GM21737 (cell line): ENCODE measurements around the gene CDH24.

Experiments
- ATAC-seq: cut with Tn5 transposase; IDR thresholded peaks from one replicate; pipeline ENCODE4 v1.9.1; 2021; ENCODE audit warnings: mild to moderate bottlenecking, moderate library complexity; ENCODE audit not compliant: unreplicated experiment

CDH24 gene

DNA sequence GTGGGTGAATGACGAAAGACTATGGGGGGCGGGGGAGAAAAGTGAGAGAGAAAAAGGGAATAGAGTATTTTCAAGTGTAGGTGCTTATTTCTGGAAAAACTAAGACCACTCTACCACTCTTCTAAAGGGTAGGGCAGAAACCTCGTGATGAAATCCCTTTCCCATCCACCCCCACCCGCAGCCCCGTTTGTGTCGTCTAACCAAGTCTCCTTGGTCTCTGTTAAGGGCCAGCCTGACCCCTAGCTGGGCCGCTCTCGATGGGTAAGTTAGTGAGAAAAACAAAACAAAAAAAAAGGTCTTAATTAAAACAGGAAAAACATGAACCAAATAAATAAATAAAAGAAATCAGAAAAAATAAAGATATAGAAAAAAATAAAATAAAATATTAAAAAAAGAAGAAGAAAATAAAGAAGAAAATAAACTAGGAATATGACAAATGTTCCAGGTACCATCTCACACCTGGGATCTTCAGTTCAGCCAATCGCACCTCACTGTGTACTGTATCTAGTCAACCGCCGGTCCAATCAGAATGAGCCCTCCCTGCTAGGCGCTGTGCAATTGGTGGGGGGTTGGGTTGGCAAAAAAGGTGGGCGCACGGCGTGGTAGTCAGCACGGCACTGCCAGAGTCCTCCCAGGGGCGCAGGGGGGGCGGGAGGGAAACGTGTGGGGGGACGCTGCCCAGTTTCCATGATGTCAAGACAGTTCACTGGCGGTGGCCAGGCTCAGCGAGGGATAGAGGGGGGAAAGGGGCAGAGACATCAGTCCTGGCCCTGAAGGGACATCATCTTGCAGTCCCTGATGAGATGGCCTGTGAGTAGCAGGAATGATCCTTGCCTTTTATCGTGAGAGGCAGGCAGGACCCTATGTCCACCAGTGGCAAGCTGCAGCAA is 9.8 kb upstream of the CDH24 start:
- no peak for ATAC-seq

DNA sequence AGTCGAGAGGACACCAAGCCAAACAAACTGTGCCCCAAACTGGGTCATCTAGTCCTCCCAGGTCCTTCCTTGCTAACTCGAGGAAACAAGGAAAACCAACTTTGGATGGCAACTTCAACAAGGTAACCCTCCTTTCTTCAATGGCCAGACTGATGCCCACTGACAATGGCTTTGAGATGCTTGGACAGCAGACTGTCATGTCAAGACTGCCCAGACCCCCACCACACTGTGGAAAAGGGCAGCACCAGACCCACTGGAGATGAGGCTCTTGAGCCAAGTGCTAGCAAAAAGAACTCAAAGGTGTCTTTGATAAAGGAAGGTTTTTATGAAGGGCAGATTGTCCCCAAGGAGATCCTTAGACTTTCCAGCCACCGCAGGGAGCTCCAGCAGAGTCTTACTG is 9.0 kb upstream of the CDH24 start:
- ATAC-seq, result no peak

DNA sequence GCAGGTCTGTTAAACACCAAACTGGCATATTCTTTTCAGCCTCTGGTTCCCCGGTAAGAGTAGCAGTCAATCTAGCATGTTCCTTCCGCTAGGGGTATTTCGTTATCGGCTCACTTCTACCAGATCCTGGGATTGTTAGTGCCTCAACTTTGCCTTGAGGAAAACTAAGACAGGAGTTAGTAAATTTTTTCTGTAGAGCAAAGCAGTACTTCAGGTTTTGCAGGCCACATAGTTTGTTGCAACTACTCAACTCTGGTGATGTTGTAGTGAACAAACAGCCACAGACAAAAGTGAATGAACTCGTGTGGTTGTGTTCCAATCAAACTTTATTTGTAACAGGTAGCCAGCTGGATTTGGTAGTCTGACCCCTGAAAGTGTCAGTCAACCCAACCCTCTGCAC is 6.3 kb upstream of the CDH24 start:
- ATAC-seq, result no peak

DNA sequence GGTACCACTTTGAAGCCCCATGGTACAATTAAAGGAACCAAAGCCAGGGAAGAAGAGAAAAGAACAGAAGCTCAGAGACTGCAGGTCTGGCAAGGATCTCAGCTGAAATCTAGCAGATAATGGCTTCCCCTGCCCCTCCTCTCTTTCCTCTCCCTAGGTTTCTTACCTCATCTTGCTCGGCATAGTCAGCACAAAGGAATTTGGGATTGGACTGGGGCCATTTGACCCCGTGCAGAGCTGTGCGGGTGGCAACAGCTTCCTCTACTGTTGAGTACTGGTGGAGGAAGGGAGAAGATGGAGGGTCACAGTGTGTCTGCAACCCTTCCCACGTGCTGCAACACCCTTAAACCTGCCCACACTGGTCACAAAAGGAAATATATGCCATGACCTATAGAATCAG is 4.7 kb upstream of the CDH24 start:
- ATAC-seq, result no peak

DNA sequence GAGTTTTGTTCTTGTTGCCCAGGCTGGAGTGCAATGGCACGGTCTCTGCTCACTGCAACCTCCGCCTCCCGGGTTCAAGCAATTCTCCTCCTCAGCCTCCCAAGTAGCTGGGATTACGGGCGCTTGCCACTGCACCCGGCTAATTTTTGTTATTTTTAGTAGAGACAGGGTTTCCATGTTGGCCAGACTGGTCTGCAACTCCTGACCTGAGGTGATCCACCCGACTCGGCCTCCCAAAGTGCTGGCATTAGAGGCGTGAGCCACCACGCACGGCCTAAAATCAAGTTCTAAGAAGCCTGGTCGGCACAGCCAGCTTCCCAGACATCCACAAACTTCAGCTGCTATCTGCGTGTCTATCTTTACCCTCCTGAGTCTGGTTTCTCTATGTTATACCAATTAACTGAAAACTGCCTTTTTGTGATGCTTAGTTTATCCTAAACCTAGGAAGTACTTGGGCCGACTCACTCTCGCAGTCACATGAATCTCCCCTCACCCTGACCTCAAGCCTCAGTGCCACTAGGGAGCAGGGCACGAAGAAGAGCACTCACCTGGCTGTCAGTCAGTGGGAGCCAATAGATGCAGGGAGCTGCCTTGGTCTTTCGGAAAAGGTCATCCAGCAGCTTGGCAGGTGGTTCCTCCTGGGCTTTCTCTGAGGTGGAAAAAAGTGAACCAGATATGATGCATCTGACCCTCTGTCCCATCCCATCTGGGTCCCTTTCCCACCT is 3.4 kb upstream of the CDH24 start:
- ATAC-seq, result no peak

DNA sequence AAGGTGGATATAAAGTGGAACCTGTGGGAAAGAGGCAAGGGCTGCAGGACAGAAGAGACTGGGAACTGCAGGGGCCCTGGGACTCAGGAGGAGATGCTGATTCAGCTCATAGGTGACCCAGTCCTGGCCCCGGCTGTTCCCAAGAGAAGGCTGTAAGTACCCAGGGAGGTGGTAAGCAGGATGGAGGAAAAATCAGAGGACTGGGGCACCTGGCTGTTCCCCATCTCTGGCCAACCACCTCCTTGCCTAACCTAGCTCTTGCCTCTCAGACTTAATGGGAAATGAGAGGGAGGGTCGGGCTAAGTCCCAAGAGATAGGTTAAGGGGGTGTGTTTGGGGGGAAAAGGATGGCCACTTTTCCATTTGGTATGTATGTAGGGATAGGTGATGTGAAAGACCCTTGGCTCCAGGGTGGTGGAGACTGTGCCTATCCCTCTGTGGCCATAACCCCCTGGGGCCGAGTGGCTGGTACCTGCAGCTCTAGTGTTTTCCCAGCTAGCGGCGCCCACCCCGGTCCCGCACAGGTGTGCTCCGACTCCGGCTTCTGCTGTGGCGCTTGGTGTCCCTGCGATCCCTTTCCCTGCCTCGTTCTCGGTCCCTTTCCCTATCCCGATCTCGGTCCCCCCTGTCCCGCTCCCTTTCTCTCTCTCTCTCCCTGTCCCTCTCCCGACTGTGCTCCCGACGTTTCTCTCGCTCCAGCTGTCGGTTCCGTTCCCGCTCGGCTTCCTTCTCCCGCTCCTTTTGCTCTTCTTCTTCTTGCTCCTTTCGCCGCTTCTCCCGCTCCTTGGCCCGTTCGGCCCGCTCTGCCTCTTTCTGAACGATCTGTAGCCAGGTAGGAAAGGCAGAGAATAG is 1.6 kb upstream of the CDH24 start:
- ATAC-seq, result no peak

DNA sequence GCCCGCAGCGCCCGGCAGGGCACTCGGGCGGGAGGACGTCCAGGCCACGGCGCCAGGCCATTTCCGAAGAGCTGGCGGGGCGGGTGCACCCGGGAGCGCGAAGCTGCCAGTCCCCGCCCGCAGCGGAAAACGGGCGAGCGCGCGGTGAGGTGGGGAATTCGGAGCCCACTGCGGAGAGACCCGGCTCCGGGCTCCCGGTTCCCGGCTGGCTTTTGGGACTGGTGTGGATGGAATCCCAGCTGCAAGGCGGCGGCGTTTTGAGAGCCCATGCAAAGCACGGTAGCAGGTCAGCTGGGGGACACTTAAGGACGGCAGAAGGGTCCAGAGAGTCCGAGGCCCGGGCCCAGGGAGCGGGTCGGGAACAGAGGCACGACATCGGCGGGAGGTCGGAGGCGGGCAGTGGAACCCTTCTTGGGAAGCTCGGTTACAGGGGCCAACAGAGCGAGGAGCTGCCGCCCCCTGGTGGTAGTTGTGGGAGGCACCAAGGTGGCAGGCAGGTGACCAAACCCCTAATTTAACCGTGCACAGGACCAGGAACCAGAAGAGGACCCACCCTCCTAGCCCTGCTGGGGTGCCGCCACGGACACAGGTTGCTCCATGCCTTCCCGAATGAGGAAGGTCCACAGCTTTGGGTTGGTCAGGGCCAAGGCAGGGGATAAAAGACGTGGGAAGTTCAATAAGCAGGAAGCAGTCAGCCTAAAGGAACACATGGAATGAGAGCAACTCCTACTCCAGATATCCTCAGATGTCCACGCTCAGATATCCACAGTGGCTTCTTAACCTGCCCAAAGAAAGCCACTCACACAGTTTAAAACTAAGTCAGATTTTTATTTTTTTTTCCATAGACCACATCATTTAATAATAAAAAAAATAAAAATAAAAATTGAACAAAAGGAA is 685 bp upstream of the CDH24 start:
- peak; percentile 53 for ATAC-seq

DNA sequence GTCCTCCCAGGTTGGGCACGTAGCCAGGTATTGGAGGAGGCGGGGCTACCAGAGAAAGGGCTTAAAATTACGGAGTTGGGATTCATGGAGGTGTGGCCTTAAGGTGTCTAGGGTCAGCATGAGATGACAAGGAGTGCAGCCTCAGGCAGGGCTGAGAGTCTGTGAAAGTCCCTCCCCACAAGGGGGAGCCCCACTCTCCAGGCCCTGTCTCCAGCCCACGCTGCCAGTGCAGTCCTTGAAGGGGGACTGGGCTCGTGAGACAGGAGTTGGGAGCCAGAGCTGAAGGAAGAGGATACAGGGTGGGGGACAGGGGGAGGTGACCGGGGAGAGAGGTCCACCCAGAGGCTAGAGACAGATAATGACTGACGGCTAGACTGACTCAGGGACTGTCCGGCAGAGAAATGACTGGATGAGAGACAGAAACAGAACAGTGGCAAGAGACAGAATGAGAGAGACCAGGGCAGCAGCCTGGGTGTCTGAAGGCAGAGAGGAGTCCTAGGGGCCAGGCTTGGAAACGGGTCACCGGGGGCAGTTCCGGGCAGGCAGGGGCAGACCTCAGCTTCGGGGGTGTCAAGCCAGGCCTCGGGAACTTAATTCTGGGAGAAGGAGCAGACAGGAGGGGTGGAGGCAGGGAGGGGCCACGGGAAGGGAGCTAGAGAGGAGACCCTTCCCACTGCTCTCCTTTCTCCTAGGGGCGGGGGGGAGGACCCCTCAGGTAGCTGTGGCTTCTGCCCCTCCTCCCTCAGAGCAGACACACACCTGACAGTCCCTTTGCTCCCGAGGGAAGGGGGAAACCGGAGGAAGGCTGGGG is 970 bp downstream of the CDH24 start:
- ATAC-seq, result peak; percentile 50

DNA sequence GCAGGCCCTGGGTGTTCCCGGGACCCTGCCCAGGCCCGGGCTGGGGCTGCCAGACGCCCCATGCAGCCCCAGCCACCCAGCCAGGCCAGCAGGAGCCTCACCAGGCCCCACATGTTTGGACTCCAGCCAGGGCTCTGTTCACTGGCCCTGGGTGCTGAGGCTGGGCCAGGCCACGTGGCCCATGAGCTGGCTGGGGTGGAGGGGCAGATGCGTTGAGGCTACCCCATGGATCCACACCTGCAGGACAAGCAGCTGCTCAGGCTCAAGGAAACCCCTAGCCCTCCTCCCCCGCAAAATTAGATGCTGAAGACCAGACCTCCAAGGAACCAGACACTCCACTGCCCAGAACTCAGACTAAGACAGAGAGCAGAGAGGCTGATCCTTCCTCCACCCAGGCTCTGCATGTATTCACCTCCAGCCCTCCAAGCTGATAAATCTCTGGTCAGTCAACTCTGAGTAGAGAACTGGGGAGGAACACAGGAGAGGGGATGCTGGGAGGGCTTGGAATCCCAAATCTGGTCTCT is 1.6 kb downstream of the CDH24 start:
- ATAC-seq, result no peak

DNA sequence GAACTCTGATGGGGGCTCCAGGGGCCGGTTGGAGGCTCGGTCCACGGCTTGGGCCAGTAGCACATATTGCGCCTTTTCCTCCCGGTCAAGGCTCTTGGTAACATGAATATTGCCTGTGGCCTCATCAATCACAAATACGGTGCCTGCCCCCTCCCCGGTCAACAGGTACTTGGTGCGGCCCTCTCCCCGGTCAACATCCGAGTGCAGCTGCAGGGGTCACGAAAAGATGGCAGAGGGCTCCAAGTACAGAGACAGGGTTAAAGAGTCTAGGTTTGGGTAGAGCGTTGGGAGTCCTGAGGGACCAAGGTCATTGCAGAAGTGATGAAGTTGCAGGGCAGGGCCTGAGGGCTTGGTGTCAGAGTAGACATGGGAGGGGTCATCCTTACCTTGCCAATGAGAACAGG is 2.2 kb downstream of the CDH24 start:
- ATAC-seq, result no peak

DNA sequence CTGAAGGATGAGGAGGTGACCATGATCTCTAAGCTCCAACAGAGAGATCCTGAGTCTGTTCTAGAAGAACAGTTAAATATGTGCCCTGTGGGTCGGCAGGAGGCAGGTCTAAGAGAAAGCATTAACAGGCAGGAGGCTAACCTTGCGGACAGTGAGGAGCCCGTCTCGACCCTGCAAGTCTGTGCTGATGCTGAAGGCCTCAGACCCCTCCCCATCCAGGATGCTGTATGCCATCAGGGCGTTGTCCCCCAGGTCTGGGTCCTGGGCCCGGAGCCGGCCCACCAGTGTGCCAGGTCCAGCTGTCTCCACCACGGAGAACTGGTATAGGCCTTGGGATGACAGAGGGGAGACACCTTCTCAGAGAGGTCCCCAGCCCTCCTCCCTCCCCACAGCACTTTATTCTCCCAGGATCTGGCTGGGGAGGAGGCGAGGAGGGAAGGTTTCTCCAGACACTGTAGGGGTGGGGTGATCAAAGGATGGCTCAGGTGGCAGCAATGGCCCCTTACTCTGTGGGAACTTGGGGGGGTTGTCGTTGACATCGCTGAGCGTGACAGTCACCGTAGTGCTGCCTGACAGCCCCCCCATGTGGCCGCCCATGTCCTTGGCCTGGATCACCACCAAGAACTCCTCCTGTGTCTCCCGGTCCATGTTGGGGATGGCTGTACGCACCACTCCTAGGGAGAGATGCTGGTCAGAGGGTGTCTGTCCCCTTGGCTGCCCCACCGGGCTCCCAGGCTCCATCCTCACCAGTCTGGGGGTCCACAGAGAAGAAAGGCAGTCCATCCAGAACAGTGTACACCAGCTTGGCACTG is 3.1 kb downstream of the CDH24 start:
- no peak for ATAC-seq

DNA sequence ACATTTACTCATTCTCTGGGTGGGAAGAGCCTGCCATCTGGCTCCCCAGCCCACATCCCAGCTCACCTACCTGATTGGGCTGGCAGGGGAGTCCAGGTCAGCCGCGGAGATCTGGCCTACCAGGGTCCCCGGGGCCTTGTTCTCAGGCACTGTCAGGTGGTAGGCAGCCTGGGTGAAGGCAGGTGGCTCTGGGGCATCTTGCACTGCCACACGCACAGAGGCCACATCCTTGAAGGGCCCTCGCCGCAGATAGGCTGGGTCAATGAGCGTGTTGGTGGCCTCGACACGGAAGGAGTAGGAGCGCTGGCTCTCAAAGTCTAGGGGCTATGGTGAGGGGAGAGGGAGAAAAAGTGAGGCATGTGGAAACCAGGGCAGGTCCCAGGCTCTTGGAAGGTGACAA is 3.9 kb downstream of the CDH24 start:
- no peak for ATAC-seq

DNA sequence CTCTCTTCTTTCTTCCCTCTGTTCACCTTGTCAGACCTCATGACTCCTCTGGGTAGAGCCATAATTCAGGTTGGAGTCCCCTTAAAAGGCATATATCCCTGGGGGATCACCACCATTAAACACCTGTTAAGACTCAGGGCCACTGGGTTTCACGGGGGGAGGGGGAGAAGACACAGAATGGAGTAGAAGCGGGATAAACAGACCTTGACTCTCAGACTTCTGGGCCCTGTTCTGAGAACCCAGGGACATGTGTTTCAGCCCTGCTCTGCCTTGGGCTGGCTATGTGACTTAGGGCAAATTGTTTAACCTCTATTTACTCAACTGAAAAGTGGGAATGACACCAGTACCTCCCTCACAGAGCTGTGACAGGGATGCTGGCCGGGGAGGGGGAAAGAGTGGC is 4.6 kb downstream of the CDH24 start:
- no peak for ATAC-seq

DNA sequence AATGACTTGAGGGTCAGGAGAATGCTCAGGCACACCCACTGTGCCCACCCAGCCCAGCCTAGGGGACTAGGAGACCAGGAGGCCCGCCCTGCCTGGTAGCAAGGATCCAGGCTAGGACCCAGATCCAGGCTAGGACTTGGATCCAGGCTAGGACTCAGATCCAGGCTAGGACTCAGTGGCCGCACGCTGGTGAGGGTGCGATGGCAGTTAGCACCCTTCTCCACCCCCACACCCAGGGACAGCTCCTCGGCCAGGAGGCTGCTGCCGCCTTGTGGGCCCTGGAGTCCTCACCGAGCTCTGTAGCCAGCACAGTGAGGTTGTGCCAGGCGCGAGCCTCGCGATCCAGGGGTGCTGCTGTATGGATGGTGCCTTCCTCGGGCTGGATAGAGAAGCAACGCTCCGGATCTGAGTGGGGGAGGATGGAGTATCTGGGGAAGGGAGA is 5.1 kb downstream of the CDH24 start:
- ATAC-seq, result no peak

DNA sequence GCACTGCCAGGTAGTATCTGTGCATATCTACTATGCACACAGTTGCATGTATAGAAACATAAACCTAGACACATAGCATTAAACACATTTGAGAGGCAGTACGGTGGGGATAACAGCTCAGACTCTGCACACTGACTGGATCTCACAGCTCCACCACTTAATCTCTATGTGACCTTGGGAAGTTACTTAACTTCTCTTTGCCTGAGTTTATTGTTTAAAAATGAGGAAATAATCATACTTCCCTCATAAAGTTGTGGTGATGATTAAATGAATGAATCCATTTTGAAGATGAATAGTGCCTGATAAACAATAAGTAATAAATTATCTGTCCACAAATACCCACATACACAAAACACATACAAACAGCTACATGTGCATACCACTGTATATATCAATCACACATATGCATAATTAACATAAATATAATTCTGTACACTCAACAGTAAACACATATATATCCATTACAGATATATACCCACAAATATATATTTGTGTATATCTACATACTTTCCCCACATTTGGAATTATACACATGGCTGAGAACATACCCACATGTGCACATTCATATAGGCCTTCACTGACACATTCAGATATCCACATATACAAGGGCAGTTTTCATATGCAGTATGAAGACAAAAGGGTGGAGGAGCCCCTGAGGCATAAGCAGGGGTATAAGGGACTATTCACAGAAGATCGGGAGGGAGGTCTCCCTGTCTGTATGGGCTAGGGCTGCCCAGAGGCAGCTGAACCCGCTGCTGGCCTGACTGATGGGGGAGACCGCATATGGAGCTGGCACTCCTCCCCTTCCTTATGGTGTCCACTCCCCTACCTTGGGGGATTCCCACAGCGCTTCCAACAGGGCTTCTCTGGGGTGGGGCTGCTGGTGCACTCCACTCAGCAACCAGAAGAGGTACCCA is 5.9 kb downstream of the CDH24 start:
- no peak for ATAC-seq

DNA sequence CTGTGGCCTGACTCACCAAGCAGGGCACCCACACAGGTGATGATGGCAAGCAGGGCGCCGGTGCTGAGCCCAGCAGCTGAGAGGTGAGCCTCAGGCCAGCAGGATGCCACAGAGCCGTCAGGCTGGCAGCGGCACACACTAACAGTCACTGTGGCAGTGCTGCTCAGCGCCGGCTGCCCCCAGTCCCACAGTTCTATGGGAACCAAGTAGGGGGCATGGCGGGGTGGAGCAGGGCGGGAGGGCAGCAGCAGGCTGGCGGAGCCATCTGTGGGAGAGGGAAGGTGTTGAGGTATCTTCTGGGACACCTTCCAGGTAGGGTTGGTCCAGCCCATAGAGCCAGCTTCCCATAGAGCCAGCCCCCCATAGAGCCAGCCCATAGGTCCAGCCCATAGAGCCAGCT is 8.3 kb downstream of the CDH24 start:
- ATAC-seq, result no peak
